ENCODE results near the gene IL32.
A peak's percentile ranks its signal among the peaks of the same experiment; 100 is the strongest.
"Not testable (repeated sequence)": the region's sequence is repeated elsewhere in the genome, so short reads cannot be mapped to it uniquely, and the experiment has no call there.

The IL32 gene

DNA sequence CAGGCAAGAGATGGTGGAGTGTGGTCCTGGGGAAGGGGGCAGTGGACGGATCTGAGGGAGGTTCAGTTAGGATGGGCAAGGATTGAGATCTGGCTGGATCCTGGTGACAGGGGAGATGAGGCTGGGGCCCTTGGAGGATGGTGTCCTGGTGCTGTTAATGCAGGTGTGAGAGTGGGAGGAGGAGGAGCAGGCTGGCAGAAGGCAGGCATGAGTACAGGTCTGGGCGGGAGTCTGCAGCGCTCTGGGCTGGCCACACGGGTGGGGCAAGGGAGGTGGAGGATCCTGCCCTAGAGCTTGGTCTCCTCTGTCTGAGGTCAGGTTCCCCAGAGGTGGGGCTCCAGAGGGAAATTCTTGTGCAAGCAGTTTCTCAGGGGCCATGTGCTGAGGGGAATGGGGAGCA lies 6.7 kb downstream of the IL32 start:
- peak in 1 of 2 donors; percentile 51 for DNase-seq

- DNase-seq: peak in 1 of 2 donors; percentile 63
These were observed 7.3 kb downstream of the IL32 start for GRCh38 chr16:3072576-3073263.

DNA sequence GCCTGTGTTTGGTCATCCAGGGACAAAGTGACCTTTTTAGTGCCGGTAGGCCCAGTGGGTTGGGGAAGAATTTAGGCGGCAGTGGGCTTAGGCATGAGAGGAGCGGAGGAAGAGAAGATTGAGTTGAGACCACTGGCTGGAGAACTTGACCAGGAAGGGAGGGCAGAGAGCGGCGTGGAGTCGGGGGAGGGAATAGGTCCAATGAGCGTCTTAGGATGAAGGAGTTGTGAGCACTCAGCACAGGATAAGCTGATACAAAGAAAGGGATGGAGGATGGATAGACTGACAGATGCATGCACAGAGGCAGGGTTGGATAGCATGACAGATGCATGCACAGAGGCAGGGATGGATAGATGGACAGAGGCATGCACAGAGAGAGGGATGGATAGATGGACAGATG lies 8.0 kb downstream of the IL32 start:
- DNase-seq: no peak

DNA sequence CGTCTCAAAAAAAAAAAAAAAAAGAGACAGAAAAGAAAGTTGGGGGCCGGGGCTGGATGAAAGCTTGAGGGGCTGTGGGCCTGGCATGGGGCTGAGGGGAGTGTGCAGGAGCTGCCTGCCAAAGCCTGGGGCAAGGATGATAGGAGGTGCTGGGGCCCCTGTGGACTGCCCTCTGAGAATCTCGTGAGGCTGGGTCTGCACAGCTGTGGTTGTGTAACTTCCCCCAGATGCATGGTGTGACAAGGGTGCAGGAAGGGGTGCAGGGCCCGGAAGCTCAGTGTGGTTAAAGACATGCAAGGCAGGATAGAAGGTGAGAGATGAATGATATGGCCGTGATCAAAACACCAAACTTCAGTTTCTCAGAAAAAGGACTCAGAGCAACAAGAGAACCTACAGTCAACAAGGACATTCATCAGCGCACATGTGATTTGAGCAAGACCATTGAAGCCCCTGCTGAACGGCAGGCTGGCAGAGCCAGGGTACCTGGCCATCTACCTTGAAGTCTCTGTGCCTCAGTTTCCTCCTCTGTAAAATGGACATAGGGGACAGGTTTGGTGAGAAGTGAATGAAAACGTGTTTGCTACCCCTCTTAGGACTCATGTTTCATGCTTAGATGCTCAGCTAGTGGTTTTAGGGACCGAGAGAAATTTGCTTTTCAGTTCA lies 9.6 kb downstream of the IL32 start:
- peak; percentile 83 to 87 for DNase-seq

- DNase-seq: no peak
These were observed 10.1 kb downstream of the IL32 start for GRCh38 chr16:3075523-3075915.

GRCh38 chr16:3075946-3076345 lies 10.5 kb downstream of the IL32 start:
- not testable (repeated sequence) for DNase-seq

DNA sequence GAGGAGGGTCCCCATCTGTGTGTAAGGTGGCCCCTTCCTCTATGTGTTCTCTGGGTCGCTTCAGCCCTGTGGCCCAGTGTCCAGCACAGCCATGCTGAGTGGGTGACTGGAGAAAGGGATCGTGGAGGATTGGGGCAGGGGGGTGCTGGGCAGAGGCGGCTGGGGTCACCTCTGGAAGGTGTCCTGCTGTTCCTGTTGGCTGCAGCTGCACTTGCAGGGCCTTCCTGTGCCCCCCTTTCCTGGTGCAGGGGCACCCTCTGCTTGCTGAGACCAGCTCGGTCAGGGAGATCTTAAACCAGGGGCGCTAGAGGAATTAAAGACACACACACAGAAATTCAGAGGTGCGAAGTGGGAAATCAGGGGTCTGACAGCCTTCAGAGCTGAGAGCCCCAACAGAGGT lies 11.1 kb downstream of the IL32 start:
- DNase-seq: no peak

- DNase-seq: no peak
These were observed 14.6 kb downstream of the IL32 start for GRCh38 chr16:3080024-3080423.

DNA sequence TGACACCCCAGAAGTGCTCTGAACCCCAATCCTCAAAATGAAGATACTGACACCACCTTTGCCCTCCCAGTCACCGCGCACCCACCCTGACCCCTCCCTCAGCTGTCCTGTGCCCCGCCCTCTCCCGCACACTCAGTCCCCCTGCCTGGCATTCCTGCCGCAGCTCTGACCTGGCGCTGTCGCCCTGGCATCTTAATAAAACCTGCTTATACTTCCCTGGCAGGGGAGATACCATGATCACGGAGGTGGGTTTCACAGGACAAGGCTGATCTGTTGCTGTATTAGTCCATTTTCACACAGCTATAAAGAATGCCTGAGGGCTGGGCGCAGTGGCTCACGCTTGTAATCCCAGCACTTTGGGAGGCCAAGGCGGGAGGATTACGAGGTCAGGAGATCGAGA lies 16.5 kb downstream of the IL32 start:
- DNase-seq: not testable (repeated sequence)

GRCh38 chr16:3083408-3083807 lies 18.0 kb downstream of the IL32 start:
- not testable (repeated sequence) for DNase-seq

DNA sequence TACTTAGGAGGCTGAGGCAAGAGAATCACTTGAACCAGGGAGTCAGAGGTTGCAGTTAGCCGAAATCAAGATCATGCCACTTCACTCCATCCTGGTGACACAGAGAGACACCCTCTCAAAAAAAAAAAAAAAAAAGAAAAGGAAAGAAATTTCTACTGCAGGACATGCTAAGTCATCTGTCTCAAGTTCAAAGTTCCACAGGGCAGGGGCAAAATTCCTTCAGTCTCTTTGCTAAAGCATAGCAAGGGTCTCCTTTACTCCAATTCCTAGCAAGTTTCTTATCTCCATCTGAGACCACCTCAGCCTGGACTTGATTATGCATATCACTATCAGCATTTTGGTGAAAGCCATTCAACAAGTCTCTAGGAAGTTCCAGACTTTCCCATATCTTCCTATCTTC lies 19.1 kb downstream of the IL32 start:
- DNase-seq: no peak

DNA sequence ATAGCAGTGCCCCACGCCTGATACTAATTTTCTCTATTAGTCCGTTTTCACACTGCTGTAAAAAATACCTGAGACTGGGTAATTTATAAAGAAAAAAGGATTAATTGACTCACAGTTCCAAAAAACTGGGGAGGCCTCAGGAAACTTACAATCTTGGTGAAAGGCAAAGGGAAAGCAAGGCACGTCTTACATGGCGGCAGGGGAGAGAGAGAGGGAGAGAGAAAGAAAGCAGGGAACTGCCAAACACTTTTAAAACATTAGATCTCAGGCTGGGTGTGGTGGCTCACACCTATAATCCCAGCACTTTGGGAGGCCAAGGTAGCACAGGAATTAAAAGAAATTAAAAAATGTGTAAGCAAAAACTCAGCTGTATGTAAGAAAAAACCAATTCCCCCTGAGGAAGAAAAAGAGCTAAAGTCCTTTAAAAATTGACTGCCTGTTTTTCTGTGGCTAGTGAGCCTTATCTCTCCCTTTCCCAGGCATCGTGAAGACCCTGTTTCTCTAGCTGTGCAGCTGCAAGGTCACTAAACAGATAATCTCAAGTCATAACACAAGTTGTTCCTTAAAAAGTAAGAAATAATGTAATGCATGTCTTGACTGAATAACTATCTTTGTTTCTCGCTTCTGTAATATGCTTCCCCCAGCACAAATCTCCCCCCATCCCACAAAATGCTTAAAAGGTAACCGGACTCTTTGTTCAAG lies 19.7 kb downstream of the IL32 start:
- DNase-seq: no peak

- DNase-seq: no peak
These were observed 20.6 kb downstream of the IL32 start for GRCh38 chr16:3085868-3086595.

GRCh38 chr16:3086596-3087242 lies 21.3 kb downstream of the IL32 start:
- DNase-seq: no peak

- no peak for DNase-seq
These were observed 22.1 kb downstream of the IL32 start for GRCh38 chr16:3087243-3088235.

GRCh38 chr16:3088450-3088849 lies 23.0 kb downstream of the IL32 start:
- no peak for DNase-seq

GRCh38 chr16:3088925-3089716 lies 23.7 kb downstream of the IL32 start:
- no peak for DNase-seq

- no peak for DNase-seq
These were observed 24.5 kb downstream of the IL32 start for GRCh38 chr16:3089717-3090592.

GRCh38 chr16:3091551-3091950 lies 26.1 kb downstream of the IL32 start:
- no peak for DNase-seq

DNA sequence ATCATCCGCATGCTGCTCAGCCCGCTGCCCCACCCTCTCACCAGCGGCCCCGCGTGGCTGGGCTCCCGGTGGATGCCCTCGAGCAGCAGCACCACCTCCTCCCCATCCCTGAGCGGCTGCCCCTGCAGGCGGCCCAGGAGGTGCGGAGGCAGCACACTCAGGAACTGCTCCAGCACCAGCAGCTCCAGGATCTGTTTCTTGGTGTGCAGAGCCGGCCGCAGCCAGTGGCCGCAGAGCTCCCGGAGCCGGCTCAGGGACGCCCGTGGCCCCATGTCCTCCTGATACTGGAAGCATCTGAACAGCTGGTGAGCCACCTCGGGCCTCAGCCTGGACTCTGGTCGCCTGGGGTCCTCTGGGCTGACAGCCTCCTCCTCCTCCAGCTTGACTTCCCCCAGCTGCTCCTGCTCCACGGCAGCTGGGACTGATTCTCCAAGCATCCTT lies 27.1 kb downstream of the IL32 start:
- DNase-seq: no peak

Data from CD4-positive, alpha-beta T cell treated with Interleukin-1 beta for 1 hour (primary cell).